ENCODE measurements around the gene ABT1.
A peak's percentile ranks its signal among the peaks of the same experiment; 100 is the strongest.
"Not testable (repeated sequence)": the region's sequence is repeated elsewhere in the genome, so short reads cannot be mapped to it uniquely, and the experiment has no call there.

Gene ABT1

GRCh38 chr6:26596579-26597388, at the start of gene ABT1:
ABT1 (plus strand) TSS chr6:26596953; CDS start chr6:26596983, 30 bp downstream.
- peak; percentile 95 to 97 for DNase-seq (ENCODE audit: low read depth in 2 of 2)

GRCh38 chr6:26547363-26547762, 49.4 kb upstream of the ABT1 start:
- not testable (repeated sequence) for DNase-seq (ENCODE audit: low read depth in 2 of 2)

- DNase-seq (ENCODE audit: low read depth in 2 of 2): no peak
These were observed 46.3 kb upstream of the ABT1 start for GRCh38 chr6:26550250-26550993.

- no peak for DNase-seq (ENCODE audit: low read depth in 2 of 2)
These were observed 44.5 kb upstream of the ABT1 start for GRCh38 chr6:26552205-26552604.

- no peak for DNase-seq (ENCODE audit: low read depth in 2 of 2)
These were observed 44.0 kb upstream of the ABT1 start for GRCh38 chr6:26552640-26553188.

GRCh38 chr6:26553264-26553634, 43.5 kb upstream of the ABT1 start:
- DNase-seq (ENCODE audit: low read depth in 2 of 2): peak; percentile 48 to 59

GRCh38 chr6:26553635-26554446, 42.9 kb upstream of the ABT1 start:
- peak in 1 of 2 donors; percentile 54 for DNase-seq (ENCODE audit: low read depth in 2 of 2)

- no peak for DNase-seq (ENCODE audit: low read depth in 2 of 2)
These were observed 42.4 kb upstream of the ABT1 start for GRCh38 chr6:26554447-26554696.

GRCh38 chr6:26554697-26555504, 41.9 kb upstream of the ABT1 start:
- DNase-seq (ENCODE audit: low read depth in 2 of 2): no peak

GRCh38 chr6:26555505-26556262, 41.1 kb upstream of the ABT1 start:
- DNase-seq (ENCODE audit: low read depth in 2 of 2): no peak

- no peak for DNase-seq (ENCODE audit: low read depth in 2 of 2)
These were observed 40.3 kb upstream of the ABT1 start for GRCh38 chr6:26556263-26557070.

- DNase-seq (ENCODE audit: low read depth in 2 of 2): no peak
These were observed 35.0 kb upstream of the ABT1 start for GRCh38 chr6:26561533-26562466.

- no peak for DNase-seq (ENCODE audit: low read depth in 2 of 2)
These were observed 33.3 kb upstream of the ABT1 start for GRCh38 chr6:26563488-26563887.

- peak; percentile 97 to 99 for DNase-seq (ENCODE audit: low read depth in 2 of 2)
These were observed 27.9 kb upstream of the ABT1 start for GRCh38 chr6:26568601-26569432.

GRCh38 chr6:26569433-26569764, 27.4 kb upstream of the ABT1 start:
- DNase-seq (ENCODE audit: low read depth in 2 of 2): no peak

- DNase-seq (ENCODE audit: low read depth in 2 of 2): no peak
These were observed 26.5 kb upstream of the ABT1 start for GRCh38 chr6:26570027-26570809.

All from stimulated activated CD8-positive, alpha-beta memory T cell treated with anti-CD3 and anti-CD28 coated beads, Interleukin-2, amount 100 ng/mL, for 1 hour (primary cell).